GM23338 (cell line): ENCODE data around the gene MAPKBP1. TPM values are rescaled to one million over a fixed set of nuclear protein-coding genes. Genes with fewer than 3 reads are reported as not detected.

Source experiments
- ATAC-seq: fragments of 200-7000 bp; cut with Tn5 transposase; 3 replicates; pipeline ENCODE4 v1.9.1; 2020
- DNase-seq: peaks from one replicate; pipeline ENCODE4 v3.0.0-alpha.2; 2015; ENCODE audit warnings: low spot score
- H2AFZ ChIP-seq: fragments of 200-600 bp; sonication (generic); 2 replicates; pipeline ENCODE4 v1.8.0; 2016; ENCODE audit warnings: antibody characterized with exemption, mild to moderate bottlenecking, moderate library complexity
- H3F3A ChIP-seq: fragments of 200-600 bp; sonication (generic); replicated peaks from 2 replicates; pipeline ENCODE4 v1.8.0; 2017; ENCODE audit warnings: antibody characterized with exemption, mixed run types, low read depth
- H3K27ac ChIP-seq: fragments of 200-600 bp; sonication (generic); 2 replicates; pipeline ENCODE4 v1.6.1; 2016; ENCODE audit warnings: low read depth
- H3K27me3 ChIP-seq: fragments of 200-600 bp; sonication (generic); 2 replicates; pipeline ENCODE4 v1.8.0; 2016; ENCODE audit warnings: mild to moderate bottlenecking, mixed run types, moderate library complexity; ENCODE audit not compliant: insufficient read depth
- H3K36me3 ChIP-seq: fragments of 200-600 bp; sonication (generic); 2 replicates; pipeline ENCODE4 v1.8.0; 2016; ENCODE audit warnings: mild to moderate bottlenecking; ENCODE audit not compliant: insufficient read depth
- H3K4me1 ChIP-seq: fragments of 200-600 bp; sonication (generic); 2 replicates; pipeline ENCODE4 v1.8.0; 2016; ENCODE audit warnings: mild to moderate bottlenecking, moderate library complexity; ENCODE audit not compliant: insufficient read depth
- H3K4me2 ChIP-seq: fragments of 200-600 bp; sonication (generic); 2 replicates; pipeline ENCODE4 v1.7.1; 2017; ENCODE audit warnings: mixed run types
- H3K4me3 ChIP-seq: fragments of 200-600 bp; sonication (generic); 2 replicates; pipeline ENCODE4 v1.6.1; 2016; ENCODE audit warnings: mixed run types
- H3K79me2 ChIP-seq: fragments of 200-600 bp; sonication (generic); replicated peaks from 2 replicates; pipeline ENCODE4 v1.8.0; 2017; ENCODE audit warnings: mild to moderate bottlenecking; ENCODE audit not compliant: insufficient read depth
- H3K9me2 ChIP-seq: fragments of 200-600 bp; sonication (generic); 2 replicates; pipeline ENCODE4 v1.8.0; 2017; ENCODE audit not compliant: insufficient read depth
- H4K20me1 ChIP-seq: fragments of 200-600 bp; sonication (generic); replicated peaks from 2 replicates; pipeline ENCODE4 v1.8.0; 2017; ENCODE audit warnings: mild to moderate bottlenecking; ENCODE audit not compliant: insufficient read depth
- H3K27ac Mint-ChIP-seq: 2 replicates; pipeline ENCODE4 v1.8.0; 2020; ENCODE audit warnings: inconsistent platforms, mild to moderate bottlenecking, moderate library complexity, mixed read lengths
- H3K27me3 Mint-ChIP-seq: 3 replicates; pipeline ENCODE4 v1.8.0; 2022; ENCODE audit warnings: low read depth, mild to moderate bottlenecking, moderate library complexity, mixed read lengths, inconsistent platforms; ENCODE audit not compliant: insufficient read depth, poor library complexity
- H3K36me3 Mint-ChIP-seq: 3 replicates; pipeline ENCODE4 v1.8.0; 2021; ENCODE audit warnings: low read depth, mild to moderate bottlenecking, inconsistent platforms, moderate library complexity, mixed read lengths
- H3K4me1 Mint-ChIP-seq: 3 replicates; pipeline ENCODE4 v1.8.0; 2020; ENCODE audit warnings: mild to moderate bottlenecking, inconsistent platforms, mixed read lengths
- H3K4me3 Mint-ChIP-seq: 3 replicates; pipeline ENCODE4 v1.8.0; 2021; ENCODE audit warnings: moderate library complexity, mild to moderate bottlenecking, inconsistent platforms, mixed read lengths
- H3K9me3 Mint-ChIP-seq: 3 replicates; pipeline ENCODE4 v1.8.0; 2020; ENCODE audit warnings: moderate library complexity, mild to moderate bottlenecking, inconsistent platforms, mixed read lengths
- CREB1 ChIP-seq: fragments of 250-450 bp; sonication (Bioruptor Pico); IDR thresholded peaks from 2 replicates; pipeline ENCODE4 v1.5.0; 2020; ENCODE audit warnings: low read depth, mild to moderate bottlenecking, moderate library complexity
- CTCF ChIP-seq, 2 experiments: fragments of 200-600 bp in 1 of 2; sonication (generic) in 1 of 2; conservative IDR thresholded peaks; 2 replicates each; pipeline versions ENCODE4 v1.5.1 to v1.6.1; 2016 to 2017; ENCODE audit warnings: antibody characterized with exemption in 2 of 2, low read depth in 2 of 2, mild to moderate bottlenecking in 2 of 2, moderate library complexity in 1 of 2
- ETS1 ChIP-seq: IDR thresholded peaks from 2 replicates; pipeline ENCODE4 v1.6.1; 2016; ENCODE audit warnings: antibody characterized with exemption
- EZH2 ChIP-seq: fragments of 200-600 bp; sonication (generic); IDR thresholded peaks from one replicate; pipeline ENCODE4 v1.8.0; 2017; ENCODE audit warnings: antibody characterized with exemption, mild to moderate bottlenecking, low read depth; ENCODE audit not compliant: unreplicated experiment
- EZH2phosphoT487 ChIP-seq: fragments of 200-600 bp; sonication (generic); IDR thresholded peaks from one replicate; pipeline ENCODE4 v1.8.1; 2018; ENCODE audit warnings: antibody characterized with exemption; ENCODE audit not compliant: unreplicated experiment
- JUNB ChIP-seq: IDR thresholded peaks from one replicate; pipeline ENCODE4 v1.6.1; 2016; ENCODE audit warnings: antibody characterized with exemption; ENCODE audit not compliant: unreplicated experiment
- NANOG ChIP-seq: IDR thresholded peaks from 2 replicates; pipeline ENCODE4 v1.6.1; 2016; ENCODE audit warnings: antibody characterized with exemption, borderline replicate concordance
- POLR2AphosphoS5 ChIP-seq: IDR thresholded peaks from 2 replicates; pipeline ENCODE4 v1.6.1; 2016; ENCODE audit warnings: antibody characterized with exemption, low read depth
- REST ChIP-seq: IDR thresholded peaks from one replicate; pipeline ENCODE4 v1.6.1; 2018; ENCODE audit warnings: antibody characterized with exemption; ENCODE audit not compliant: unreplicated experiment
- STAT1 ChIP-seq: IDR thresholded peaks from one replicate; pipeline ENCODE4 v1.6.1; 2016; ENCODE audit warnings: antibody characterized with exemption; ENCODE audit not compliant: unreplicated experiment
- ZNF114 ChIP-seq: fragments of 250-450 bp; sonication (Bioruptor Pico); IDR thresholded peaks from 2 replicates; pipeline ENCODE4 v1.5.0; 2020; ENCODE audit warnings: mild to moderate bottlenecking, moderate library complexity
- ZNF331 ChIP-seq: fragments of 250-450 bp; sonication (Bioruptor Pico); IDR thresholded peaks from 2 replicates; pipeline ENCODE4 v1.5.0; 2020; ENCODE audit warnings: low read depth, mild to moderate bottlenecking, moderate library complexity
- ZNF462 ChIP-seq: fragments of 250-450 bp; sonication (Bioruptor Pico); IDR thresholded peaks from 2 replicates; pipeline ENCODE4 v1.5.0; 2020; ENCODE audit warnings: mild to moderate bottlenecking, moderate library complexity
- polyA plus RNA-seq: library from polyadenylated mRNA; unstranded; fragments of >200 nt; fragmentation: Nextera tagmentation; extraction: Ambion mirVana; gene quantifications from 2 replicates; pipeline ENCODE4 v1.2.1, GENCODE V29; 2016
- total RNA-seq: library from RNA; depleted of rRNA; stranded (reverse); fragments of >200 nt; shearing (Covaris generic); gene quantifications from 2 replicates; pipeline ENCODE4 v1.2.3, GENCODE V29; 2014

MAPKBP1 gene
- total and polyA plus RNA-seq, 2 experiments from 2014 or later: 1.9 to 8.9 TPM

GRCh38 chr15:41798607-41799487 is 24.6 kb downstream of the MAPKBP1 start:
- Mint-ChIP-seq H3K9me3 (no peaks in the 10 kb centered on the region), H3K27me3 (no peaks in the 10 kb centered on the region), H3K27ac (no peak overlapping the region; the same call in 1 of the 2 replicates), H3K4me3 (no peak overlapping the region), H3K36me3 (no peaks in the 10 kb centered on the region; the same call in 2 of the 3 replicates), H3K4me1 (no peaks in the 10 kb centered on the region)
- H3K27ac ChIP-seq: no peak overlapping the region
- no peak overlapping the region for H3K4me3 ChIP-seq
- H3K36me3 ChIP-seq: no peaks in the 10 kb centered on the region
- no peaks in the 10 kb centered on the region for H3F3A ChIP-seq
- no peak overlapping the region for H3K4me2 ChIP-seq
- no peak for TF ChIP-seq REST
- TF ChIP-seq EZH2phosphoT487: no peak
- no peak for TF ChIP-seq ZNF114 (CRISPR knock-in tag)
- TF ChIP-seq ETS1: no peak
- no peak for TF ChIP-seq CREB1 (CRISPR knock-in tag)
- no peak for TF ChIP-seq CTCF (conservative IDR thresholded peaks at IDR 0.05; ENCODE audit: low read depth in 2 of 2)
- TF ChIP-seq EZH2: no peak
- TF ChIP-seq STAT1: no peak
- no peak for TF ChIP-seq ZNF331 (CRISPR knock-in tag)
- TF ChIP-seq POLR2AphosphoS5: no peak
- no peak for TF ChIP-seq ZNF462 (CRISPR knock-in tag)
- no peak for TF ChIP-seq NANOG
- no peak for TF ChIP-seq JUNB
- H3K9me2 ChIP-seq: no peaks in the 10 kb centered on the region
- H2AFZ ChIP-seq: no peak overlapping the region
- no peaks in the 10 kb centered on the region for H3K27me3 ChIP-seq
- DNase-seq: no peak
- ATAC-seq: no peak
- no peaks in the 10 kb centered on the region for H3K4me1 ChIP-seq
- no peaks in the 10 kb centered on the region; the same call in 1 of the 2 replicates for H3K79me2 ChIP-seq
- H4K20me1 ChIP-seq: no peaks in the 10 kb centered on the region; the same call in 1 of the 2 replicates
